ENCODE results near the gene PAK6. TPM values are rescaled to one million over a fixed set of nuclear protein-coding genes. Genes with fewer than 3 reads are reported as not detected.

The PAK6 gene
- total and polyA plus RNA-seq, 9 of the 15 experiments (the other 6 are each of a cell fraction or from before 2014, with no cell fraction given) = 0.03 to 0.74 (median 0.16) TPM; not detected in 2

- TF ChIP-seq ZNF253 (CRISPR knock-in tag; conservative IDR thresholded peaks at IDR 0.05) = no peak
Observed at GRCh38 chr15:40295877-40296560, 57.2 kb downstream of the PAK6 start (continued).

GRCh38 chr15:40296561-40297230 lies 57.8 kb downstream of the PAK6 start:
- WGBS (ENCODE audit: insufficient coverage, low coverage, missing lambda C conversion rate) = 26% methylated on average over 5 of the region's 5 CpGs
- Histone ChIP-seq H3K9ac (ENCODE audit: insufficient read depth in 1 of 2, low read depth in 2 of 2, low read length in 2 of 2) (0 out of 4 replicates have a peak overlapping the region, but pooled peaks of 1 of the 2 experiments have one; percentile 50), H2AFZ (ENCODE audit: low read depth, low read length) (no peak overlapping the region), H3K4me1 (replicated peaks in 1 of 2; ENCODE audit: control insufficient read depth in 2 of 2, insufficient read depth in 2 of 2, low read length in 2 of 2) (peaks cover 12 to 27% of the 10 kb centered on the region in 2 experiments; a peak in 4 of 5 replicates), H3K4me3 (no peak overlapping the region), H3K9me1 (ENCODE audit: control insufficient read depth, insufficient read depth, low read length) (no peaks in the 10 kb centered on the region), H3K27ac (ENCODE audit: extremely low read depth, low read depth, low read length) (no peak overlapping the region), H3K4me2 (ENCODE audit: insufficient read depth, low read length) (no peak overlapping the region), H3K9me3 (replicated peaks; ENCODE audit: control insufficient read depth, insufficient read depth, low read depth, low read length) (no peaks in the 10 kb centered on the region), H3K27me3 (ENCODE audit: control insufficient read depth in 2 of 2, insufficient read depth in 2 of 2, low read length in 2 of 2) (peaks cover 3 to 40% of the 10 kb centered on the region in 2 experiments; a peak in 4 of 5 replicates), H3K36me3 (ENCODE audit: control insufficient read depth, insufficient read depth, low read length) (no peaks in the 10 kb centered on the region), H4K20me1 (replicated peaks; ENCODE audit: control insufficient read depth, insufficient read depth, low read length) (0 out of 2 replicates have a peak, but pooled peaks cover 2% of the 10 kb centered on the region), H3K79me2 (ENCODE audit: control insufficient read depth, insufficient read depth, low read length) (no peaks in the 10 kb centered on the region)
- CTCF ChIA-PET (ENCODE audit: low intra/inter-chr PET ratio) = no interaction called here
- POLR2A ChIA-PET = no interaction called here
- BruUV-seq (replicated peaks) = no TSS peak
- in situ Hi-C loops (cut with MboI) (no loop called here), intact Hi-C loops (cut with micrococcal nuclease) (no loop called here)
- TF ChIP-seq, protein P1, sequence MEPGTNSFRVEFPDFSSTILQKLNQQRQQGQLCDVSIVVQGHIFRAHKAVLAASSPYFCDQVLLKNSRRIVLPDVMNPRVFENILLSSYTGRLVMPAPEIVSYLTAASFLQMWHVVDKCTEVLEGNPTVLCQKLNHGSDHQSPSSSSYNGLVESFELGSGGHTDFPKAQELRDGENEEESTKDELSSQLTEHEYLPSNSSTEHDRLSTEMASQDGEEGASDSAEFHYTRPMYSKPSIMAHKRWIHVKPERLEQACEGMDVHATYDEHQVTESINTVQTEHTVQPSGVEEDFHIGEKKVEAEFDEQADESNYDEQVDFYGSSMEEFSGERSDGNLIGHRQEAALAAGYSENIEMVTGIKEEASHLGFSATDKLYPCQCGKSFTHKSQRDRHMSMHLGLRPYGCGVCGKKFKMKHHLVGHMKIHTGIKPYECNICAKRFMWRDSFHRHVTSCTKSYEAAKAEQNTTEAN (CRISPR knock-in tag; IDR thresholded peaks at IDR 0.05) = no peak
- TF ChIP-seq NEUROD1 (IDR thresholded peaks at IDR 0.05; ENCODE audit: borderline replicate concordance, low read depth, low read length, partially characterized antibody) (no peak), ZNF764 (CRISPR knock-in tag; IDR thresholded peaks at IDR 0.05; ENCODE audit: low read depth) (no peak), ZFP36 (IDR thresholded peaks at IDR 0.05; ENCODE audit: low read depth, low read length, partially characterized antibody) (peak; percentile 56), ELF4 (CRISPR knock-in tag; IDR thresholded peaks at IDR 0.05) (no peak)
- no peak for ATAC-seq
- no peak for FAIRE-seq
- DNase-seq (ENCODE audit: extremely low read depth in 1 of 4, low spot score in 3 of 4) = no peak

Measured in K562 (cell line).